HEK293 (cell line): ENCODE measurements around the gene RETREG3.

ENCODE experiments used
- EGR2 ChIP-seq: fragments of 450-650 bp; formaldehyde crosslinking; IDR thresholded peaks from 2 replicates; pipeline ENCODE4 v1.5.1; 2016; ENCODE audit warnings: low read depth, missing biosample characterization, missing genetic modification characterization
- GLIS2 ChIP-seq: fragments of 450-650 bp; formaldehyde crosslinking; IDR thresholded peaks from 2 replicates; pipeline ENCODE4 v1.5.1; 2016; ENCODE audit warnings: missing biosample characterization, missing genetic modification characterization
- KLF16 ChIP-seq: fragments of 450-650 bp; formaldehyde crosslinking; IDR thresholded peaks from 2 replicates; pipeline ENCODE4 v1.5.1; 2017; ENCODE audit warnings: missing biosample characterization, missing genetic modification characterization
- KLF8 ChIP-seq: fragments of 450-650 bp; formaldehyde crosslinking; IDR thresholded peaks from 2 replicates; pipeline ENCODE4 v1.5.1; 2016; ENCODE audit warnings: missing biosample characterization, missing genetic modification characterization
- KLF9 ChIP-seq: fragments of 450-650 bp; formaldehyde crosslinking; IDR thresholded peaks from 2 replicates; pipeline ENCODE4 v1.5.1; 2016; ENCODE audit warnings: missing biosample characterization, missing genetic modification characterization, low read depth
- SP7 ChIP-seq: fragments of 450-650 bp; formaldehyde crosslinking; IDR thresholded peaks from 2 replicates; pipeline ENCODE4 v1.5.1; 2016; ENCODE audit warnings: missing biosample characterization, missing genetic modification characterization
- ZBTB17 ChIP-seq: fragments of 450-650 bp; formaldehyde crosslinking; IDR thresholded peaks from 2 replicates; pipeline ENCODE4 v1.5.1; 2016; ENCODE audit warnings: missing biosample characterization, missing genetic modification characterization
- ZBTB26 ChIP-seq: fragments of 450-650 bp; formaldehyde crosslinking; optimal IDR thresholded peaks from 2 replicates; pipeline ENCODE3; 2016; ENCODE audit warnings: missing biosample characterization, mild to moderate bottlenecking, missing genetic modification characterization
- ZBTB8A ChIP-seq: fragments of 450-650 bp; formaldehyde crosslinking; IDR thresholded peaks from 2 replicates; pipeline ENCODE4 v1.5.1; 2016; ENCODE audit warnings: missing biosample characterization, missing genetic modification characterization
- ZFP37 ChIP-seq: fragments of 450-650 bp; formaldehyde crosslinking; IDR thresholded peaks from 2 replicates; pipeline ENCODE4 v1.5.1; 2016; ENCODE audit warnings: missing biosample characterization, missing genetic modification characterization
- ZNF121 ChIP-seq: fragments of 450-650 bp; formaldehyde crosslinking; IDR thresholded peaks from 2 replicates; pipeline ENCODE4 v1.5.1; 2016; ENCODE audit warnings: missing biosample characterization, missing genetic modification characterization
- ZNF2 ChIP-seq: fragments of 450-650 bp; formaldehyde crosslinking; IDR thresholded peaks from 2 replicates; pipeline ENCODE4 v1.5.1; 2016; ENCODE audit warnings: missing biosample characterization, missing genetic modification characterization
- ZNF362 ChIP-seq: fragments of 450-650 bp; formaldehyde crosslinking; IDR thresholded peaks from 2 replicates; pipeline ENCODE4 v1.5.1; 2016; ENCODE audit warnings: missing biosample characterization, missing genetic modification characterization
- ZNF391 ChIP-seq: fragments of 450-650 bp; formaldehyde crosslinking; IDR thresholded peaks from 2 replicates; pipeline ENCODE4 v1.5.1; 2016; ENCODE audit warnings: low read depth, missing biosample characterization, missing genetic modification characterization, borderline replicate concordance
- ZNF394 ChIP-seq: fragments of 450-650 bp; formaldehyde crosslinking; IDR thresholded peaks from 2 replicates; pipeline ENCODE4 v1.5.1; 2016; ENCODE audit warnings: missing biosample characterization, missing genetic modification characterization, mild to moderate bottlenecking, moderate library complexity, borderline replicate concordance
- ZNF48 ChIP-seq: fragments of 450-650 bp; formaldehyde crosslinking; IDR thresholded peaks from 2 replicates; pipeline ENCODE4 v1.5.1; 2016; ENCODE audit warnings: missing biosample characterization, missing genetic modification characterization
- ZNF529 ChIP-seq: fragments of 450-650 bp; formaldehyde crosslinking; IDR thresholded peaks from 2 replicates; pipeline ENCODE4 v1.5.1; 2017; ENCODE audit warnings: missing genetic modification characterization, missing biosample characterization; ENCODE audit not compliant: insufficient replicate concordance
- ZNF76 ChIP-seq: fragments of 450-650 bp; formaldehyde crosslinking; IDR thresholded peaks from 2 replicates; pipeline ENCODE4; 2016; ENCODE audit warnings: low read depth, missing biosample characterization, missing genetic modification characterization, borderline replicate concordance
- ZSCAN30 ChIP-seq: fragments of 450-650 bp; IDR thresholded peaks from 2 replicates; pipeline ENCODE4 v1.5.1; 2018; ENCODE audit warnings: missing biosample characterization, mild to moderate bottlenecking, missing genetic modification characterization, moderate library complexity
- TF ChIP-seq, protein P1 (sequence below): fragments of 450-650 bp; formaldehyde crosslinking; IDR thresholded peaks from 2 replicates; pipeline ENCODE4 v1.5.1; 2016; ENCODE audit warnings: missing biosample characterization, missing genetic modification characterization
- TF ChIP-seq, protein P2 (sequence below): fragments of 450-650 bp; formaldehyde crosslinking; IDR thresholded peaks from 2 replicates; pipeline ENCODE4 v1.5.1; 2016; ENCODE audit warnings: missing biosample characterization, missing genetic modification characterization

The RETREG3 gene

DNA sequence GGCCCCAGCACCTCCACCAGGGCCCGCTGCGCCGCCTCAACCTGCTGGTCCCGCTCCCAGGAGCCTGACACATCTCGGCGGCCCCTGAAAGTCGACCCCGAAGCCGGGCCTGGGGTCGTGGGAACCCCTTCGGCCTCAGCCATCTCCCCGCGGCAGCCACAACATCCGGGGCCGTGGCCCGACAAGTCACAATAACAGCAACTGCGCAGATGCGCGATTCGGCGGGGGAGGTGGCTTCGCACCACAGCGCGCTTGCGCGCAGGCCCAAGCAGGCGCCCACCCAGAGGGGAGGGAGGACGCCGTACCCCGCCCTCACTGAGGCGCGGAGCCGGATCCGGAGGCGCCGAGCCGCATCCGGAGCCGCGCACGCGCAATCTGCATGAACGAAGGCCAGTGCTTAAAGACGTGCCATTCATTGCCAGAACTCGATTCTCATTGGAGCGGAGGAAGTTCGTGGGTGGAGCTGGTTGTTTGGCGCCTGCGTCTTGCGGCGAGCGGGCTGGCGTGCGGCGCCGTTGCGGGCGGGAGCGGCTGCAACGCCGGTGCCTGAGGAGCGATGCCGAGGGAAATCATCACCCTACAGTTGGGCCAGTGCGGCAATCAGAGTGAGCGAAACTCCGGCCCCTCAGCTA, at the start of gene RETREG3, which contains the start of gene TUBG1 (continued):
- no peak for TF ChIP-seq ZNF48
- TF ChIP-seq KLF9 (tag by site-specific recombination), result peak; percentile 62
- TF ChIP-seq GLIS2 (tag by site-specific recombination), result peak; percentile 32; the same call in 1 of the 2 replicates
- TF ChIP-seq, protein P1, sequence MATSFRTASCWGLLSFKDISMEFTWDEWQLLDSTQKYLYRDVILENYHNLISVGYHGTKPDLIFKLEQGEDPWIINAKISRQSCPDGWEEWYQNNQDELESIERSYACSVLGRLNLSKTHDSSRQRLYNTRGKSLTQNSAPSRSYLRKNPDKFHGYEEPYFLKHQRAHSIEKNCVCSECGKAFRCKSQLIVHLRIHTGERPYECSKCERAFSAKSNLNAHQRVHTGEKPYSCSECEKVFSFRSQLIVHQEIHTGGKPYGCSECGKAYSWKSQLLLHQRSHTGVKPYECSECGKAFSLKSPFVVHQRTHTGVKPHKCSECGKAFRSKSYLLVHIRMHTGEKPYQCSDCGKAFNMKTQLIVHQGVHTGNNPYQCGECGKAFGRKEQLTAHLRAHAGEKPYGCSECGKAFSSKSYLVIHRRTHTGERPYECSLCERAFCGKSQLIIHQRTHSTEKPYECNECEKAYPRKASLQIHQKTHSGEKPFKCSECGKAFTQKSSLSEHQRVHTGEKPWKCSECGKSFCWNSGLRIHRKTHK, result no peak
- TF ChIP-seq ZFP37 (tag by site-specific recombination), result no peak
- TF ChIP-seq KLF8, result peak; percentile 32; the same call in 1 of the 2 replicates
- no peak for TF ChIP-seq SP7 (tag by site-specific recombination)
- TF ChIP-seq ZNF121 (tag by site-specific recombination), result no peak
- TF ChIP-seq ZNF362 (tag by site-specific recombination), result no peak
- TF ChIP-seq, protein P2, sequence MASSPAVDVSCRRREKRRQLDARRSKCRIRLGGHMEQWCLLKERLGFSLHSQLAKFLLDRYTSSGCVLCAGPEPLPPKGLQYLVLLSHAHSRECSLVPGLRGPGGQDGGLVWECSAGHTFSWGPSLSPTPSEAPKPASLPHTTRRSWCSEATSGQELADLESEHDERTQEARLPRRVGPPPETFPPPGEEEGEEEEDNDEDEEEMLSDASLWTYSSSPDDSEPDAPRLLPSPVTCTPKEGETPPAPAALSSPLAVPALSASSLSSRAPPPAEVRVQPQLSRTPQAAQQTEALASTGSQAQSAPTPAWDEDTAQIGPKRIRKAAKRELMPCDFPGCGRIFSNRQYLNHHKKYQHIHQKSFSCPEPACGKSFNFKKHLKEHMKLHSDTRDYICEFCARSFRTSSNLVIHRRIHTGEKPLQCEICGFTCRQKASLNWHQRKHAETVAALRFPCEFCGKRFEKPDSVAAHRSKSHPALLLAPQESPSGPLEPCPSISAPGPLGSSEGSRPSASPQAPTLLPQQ (tag by site-specific recombination), result no peak
- TF ChIP-seq ZNF391 (tag by site-specific recombination), result 0 out of 2 replicates have a peak, but pooled peaks have one; percentile 48
- TF ChIP-seq EGR2 (tag by site-specific recombination), result peak; percentile 70
- TF ChIP-seq ZNF76, result 0 out of 2 replicates have a peak, but pooled peaks have one; percentile 35
- TF ChIP-seq ZBTB26 (tag by site-specific recombination), result peak; percentile 99
- peak; percentile 86 for TF ChIP-seq ZBTB17 (tag by site-specific recombination)
- TF ChIP-seq ZNF529 (tag by site-specific recombination), result no peak
- peak; percentile 45; the same call in 1 of the 2 replicates for TF ChIP-seq ZSCAN30 (tag by site-specific recombination)
- TF ChIP-seq ZBTB8A, result no peak; the same call in 1 of the 2 replicates
- 0 out of 2 replicates have a peak, but pooled peaks have one; percentile 55 for TF ChIP-seq ZNF2 (tag by site-specific recombination)
- no peak for TF ChIP-seq ZNF394 (tag by site-specific recombination)
- TF ChIP-seq KLF16 (tag by site-specific recombination), result 0 out of 2 replicates have a peak, but pooled peaks have one; percentile 25
